HG03025 (cell line): Measurements from ENCODE around the gene ST8SIA2.

Experiments
- ATAC-seq: cut with Tn5 transposase; IDR thresholded peaks from one replicate; pipeline ENCODE4 v1.9.1; 2021; ENCODE audit warnings: mild to moderate bottlenecking, moderate library complexity; ENCODE audit not compliant: unreplicated experiment, low FRiP score

Gene ST8SIA2

DNA sequence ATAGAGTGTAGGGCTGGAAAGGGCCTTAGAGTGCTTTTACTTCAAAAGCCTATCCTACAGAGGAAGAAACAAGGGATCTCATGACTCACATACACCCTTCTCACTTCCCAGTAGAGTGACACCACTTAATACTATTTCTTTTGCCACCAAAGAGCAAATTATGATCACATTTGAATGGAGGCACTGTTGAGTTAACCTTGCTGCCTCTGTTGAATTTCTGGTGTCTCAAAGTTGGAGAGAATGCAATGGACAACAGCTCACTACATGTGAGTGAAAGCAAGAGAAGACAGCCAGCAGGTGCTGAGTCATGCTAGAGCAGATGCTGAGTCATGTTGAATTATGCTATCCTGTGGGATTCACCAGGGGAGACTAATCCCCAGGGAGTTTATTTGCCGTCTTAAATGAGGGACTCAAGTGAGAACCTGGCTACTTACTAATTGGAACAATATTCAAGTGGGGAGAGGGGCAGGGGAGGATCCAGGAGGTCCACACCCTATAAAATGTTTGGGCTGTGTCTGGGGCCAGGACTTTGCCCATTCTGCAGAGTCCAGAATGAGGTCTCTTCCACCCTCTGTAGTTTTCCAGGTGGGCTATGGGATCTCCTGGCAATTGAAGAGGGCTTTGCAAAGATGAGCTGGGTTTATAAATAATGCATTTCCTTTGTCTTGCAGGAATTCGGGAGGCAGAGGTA lies 35.8 kb downstream of the ST8SIA2 start:
- ATAC-seq: no peak

DNA sequence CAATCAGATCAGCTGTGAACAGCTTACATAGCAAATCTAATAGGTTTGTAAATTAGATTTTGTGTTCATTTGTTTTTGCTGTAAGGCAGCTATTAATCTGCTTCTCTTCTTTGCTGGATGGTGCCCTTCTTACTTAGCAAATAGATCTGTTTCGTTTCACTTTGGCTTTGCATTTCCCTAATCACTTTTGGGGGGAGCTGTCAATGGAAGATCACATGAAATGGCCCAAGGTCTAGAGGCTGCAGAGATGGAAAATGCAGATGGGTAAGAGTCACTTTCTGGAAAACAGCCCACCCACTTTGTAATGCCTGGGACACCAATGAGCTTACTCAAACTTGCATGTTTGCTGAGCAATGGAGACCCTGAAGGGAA lies 36.4 kb downstream of the ST8SIA2 start:
- ATAC-seq: no peak

DNA sequence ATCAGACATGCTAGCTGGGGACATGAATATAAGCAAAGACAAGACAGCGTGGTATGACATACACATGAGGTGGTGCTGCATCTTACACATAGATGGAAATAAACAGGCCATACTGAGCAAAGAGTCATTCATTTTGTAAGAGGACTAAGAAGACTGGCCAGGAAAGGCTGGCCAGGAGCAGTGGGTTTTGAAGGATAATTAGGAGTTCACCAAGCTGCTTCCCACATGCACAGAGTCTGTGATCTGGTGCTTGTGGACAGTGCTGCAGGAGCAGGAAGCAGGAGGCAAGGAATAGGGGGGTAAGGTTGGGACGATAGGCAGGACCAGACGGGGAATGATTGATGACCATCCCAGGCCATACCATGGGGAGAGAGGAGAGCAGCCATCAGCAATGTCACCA lies 41.5 kb downstream of the ST8SIA2 start:
- no peak for ATAC-seq

DNA sequence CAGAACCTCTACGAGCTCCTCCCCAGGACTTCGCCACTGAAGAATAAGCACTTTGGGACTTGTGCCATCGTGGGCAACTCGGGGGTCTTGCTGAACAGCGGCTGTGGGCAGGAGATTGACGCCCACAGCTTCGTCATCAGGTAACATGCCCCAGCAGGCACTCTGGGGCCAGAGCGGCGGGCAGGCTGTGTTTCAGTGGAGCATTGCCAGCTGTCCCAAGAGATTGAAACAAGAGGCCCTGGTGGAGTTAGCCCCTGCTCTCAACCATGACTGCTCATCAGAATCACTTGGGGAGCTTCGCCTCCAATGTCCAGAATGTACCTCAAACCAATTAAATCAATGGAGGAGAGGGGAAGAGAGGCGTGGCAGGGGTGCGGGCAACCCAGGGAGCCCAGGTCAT lies 44.8 kb downstream of the ST8SIA2 start:
- no peak for ATAC-seq

DNA sequence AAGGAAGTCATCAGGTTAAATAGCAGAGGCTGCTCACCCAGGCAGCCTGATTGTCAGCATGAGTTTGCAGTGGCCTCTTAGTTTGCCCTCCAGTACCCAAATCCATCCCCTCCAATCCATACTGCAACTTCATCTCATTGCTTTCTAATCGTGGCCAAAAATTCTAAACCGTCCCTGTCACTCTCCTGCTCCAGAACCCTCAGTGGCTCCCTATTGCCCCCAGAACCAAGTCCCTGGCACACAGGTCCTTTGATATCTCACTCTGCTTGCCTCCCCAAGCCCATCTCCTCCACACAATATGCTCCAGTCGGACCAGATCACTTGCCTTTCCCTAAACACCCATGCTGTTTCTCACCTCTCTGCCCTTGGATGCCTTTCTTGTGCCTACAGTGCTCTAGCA lies 49.7 kb downstream of the ST8SIA2 start:
- no peak for ATAC-seq

DNA sequence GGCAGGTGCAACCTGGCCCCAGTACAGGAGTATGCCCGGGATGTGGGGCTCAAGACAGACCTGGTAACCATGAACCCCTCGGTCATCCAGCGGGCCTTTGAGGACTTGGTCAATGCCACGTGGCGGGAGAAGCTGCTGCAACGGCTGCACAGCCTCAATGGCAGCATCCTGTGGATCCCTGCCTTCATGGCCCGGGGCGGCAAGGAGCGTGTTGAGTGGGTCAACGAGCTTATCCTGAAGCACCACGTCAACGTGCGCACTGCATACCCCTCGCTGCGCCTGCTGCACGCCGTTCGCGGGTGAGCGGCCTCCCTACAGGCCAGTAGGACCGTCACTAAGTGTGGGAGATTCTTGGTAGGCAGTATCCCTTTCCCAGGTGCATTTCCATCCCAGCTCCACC lies 51.0 kb downstream of the ST8SIA2 start:
- no peak for ATAC-seq

DNA sequence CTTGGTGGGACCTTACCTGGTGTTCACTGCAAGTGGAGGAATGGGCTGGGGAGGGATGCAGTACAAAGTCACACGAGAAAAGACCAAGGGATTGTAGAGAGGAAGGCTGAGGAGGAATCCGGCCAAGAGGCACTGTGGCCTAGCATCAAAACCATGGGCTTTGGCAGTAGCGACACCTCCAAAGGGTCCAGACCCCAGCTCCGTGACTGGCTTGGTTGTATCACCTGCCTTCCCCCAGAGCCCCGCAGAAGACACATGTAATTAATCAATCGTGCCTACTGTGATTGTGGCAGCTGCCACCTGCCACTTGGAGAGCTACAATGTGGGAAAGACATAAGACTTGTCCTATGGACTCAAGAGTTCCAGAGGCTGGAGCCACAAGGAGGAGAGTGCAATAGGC lies 54.7 kb downstream of the ST8SIA2 start:
- no peak for ATAC-seq

DNA sequence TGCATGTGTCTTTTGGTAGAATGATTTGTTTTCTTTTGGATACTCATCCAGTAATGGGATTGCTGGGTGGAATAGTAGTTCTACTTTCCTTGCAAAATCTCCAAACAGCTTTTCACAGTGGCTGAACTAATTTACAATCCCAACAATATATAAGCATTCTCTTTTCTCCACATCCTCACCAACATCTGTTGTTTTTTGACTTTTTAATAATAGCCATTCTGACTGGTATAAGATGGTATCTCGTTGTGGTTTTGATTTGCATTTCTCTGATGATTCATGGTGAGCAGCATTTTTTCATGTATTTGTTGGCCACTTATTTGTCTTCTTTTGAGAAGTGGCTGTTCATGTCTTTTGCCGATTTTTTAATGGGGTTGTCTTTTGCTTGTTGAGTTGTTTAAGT lies 55.8 kb downstream of the ST8SIA2 start:
- no peak for ATAC-seq

DNA sequence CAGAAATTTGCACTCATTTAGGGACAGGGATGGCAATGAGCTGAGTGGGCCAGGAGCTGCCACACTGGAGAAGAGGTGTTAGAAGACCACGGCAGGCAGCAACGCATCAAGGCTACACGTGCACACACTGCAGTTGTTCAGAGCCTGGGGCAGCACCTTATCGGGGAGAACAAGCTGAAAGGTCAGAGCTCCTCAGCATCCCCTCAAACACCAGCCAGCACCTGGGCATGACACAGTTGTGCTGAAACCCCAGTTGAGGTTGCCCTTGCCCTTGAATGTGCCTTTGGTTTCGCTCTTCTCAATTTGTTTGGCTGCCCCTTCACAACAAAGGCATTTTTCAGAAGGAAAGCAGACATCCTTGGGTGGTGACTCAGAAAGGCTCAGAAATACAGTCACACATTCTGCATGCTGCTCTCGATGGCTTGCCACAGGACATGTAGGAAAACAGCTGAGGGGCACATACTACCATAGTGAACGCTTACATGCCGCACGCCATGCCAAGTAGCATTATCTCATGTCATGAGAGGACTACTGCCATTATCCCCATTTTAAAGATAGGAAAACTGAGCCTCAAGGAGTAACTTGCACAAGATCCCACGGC lies 57.6 kb downstream of the ST8SIA2 start:
- ATAC-seq: no peak

DNA sequence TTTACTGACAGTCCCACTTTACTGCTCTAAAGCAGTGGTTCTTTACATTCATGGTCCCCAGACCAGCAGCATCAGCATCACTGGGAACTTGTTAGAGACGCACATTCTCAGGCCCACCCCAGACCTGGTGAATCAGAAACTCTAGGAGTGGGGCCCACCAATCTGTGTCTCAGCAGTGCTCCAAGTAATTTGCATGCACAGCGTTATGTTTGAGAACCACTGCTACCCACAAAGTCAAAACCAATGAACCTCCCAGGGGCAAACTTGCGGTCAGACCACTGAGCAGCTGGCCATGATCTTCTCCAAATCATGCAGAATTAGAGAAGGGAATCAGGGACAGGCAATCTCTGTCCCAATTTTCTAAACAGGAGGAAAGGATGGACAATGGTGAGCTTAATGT lies 58.5 kb downstream of the ST8SIA2 start:
- ATAC-seq: no peak

DNA sequence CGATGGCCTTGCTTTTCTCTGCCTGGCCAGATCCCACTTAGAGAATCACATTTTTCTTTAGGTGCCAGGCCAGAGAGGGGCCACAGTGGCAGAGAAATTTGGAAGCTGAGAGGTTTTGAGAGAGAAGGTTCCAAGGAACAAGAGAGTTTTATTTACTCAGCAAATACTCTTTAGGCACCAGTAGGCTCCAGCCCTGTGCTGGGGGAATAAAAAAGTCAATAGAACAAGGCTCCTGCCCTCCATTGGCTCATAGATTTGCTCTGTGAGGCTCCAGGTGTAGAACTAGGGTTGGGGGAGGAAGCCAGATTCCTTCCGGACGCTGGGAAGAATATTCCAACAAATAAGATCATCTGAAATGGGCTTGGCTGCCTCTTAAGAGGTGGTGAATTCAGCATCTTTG lies 59.9 kb downstream of the ST8SIA2 start:
- ATAC-seq: no peak

DNA sequence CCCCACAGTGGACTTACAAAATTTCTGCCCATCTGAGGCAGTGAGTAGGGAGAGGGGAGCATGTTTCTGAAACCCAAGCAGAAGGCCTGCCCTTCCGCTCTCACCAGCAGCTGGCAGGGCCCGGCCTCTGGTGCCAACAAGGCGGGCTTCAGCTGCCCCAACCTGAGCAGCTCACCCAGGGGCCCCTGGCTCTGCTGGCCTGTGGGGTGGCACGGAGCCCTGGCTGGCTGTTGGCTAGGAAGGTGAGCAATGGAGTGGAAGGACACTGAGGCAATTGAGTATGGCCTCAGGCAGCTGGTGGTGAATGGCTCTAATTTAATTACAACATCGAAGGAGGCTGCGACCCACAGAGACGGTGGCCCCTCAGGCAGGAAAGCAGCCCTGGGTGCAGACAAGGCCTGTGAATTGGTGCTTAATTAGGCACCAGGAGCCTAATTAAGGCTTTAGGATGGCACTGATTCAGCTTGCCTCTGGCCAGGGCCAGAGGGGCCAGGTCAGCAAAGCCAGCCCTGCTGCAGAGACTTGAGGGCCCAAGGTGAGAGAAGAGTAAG lies 60.9 kb downstream of the ST8SIA2 start:
- no peak for ATAC-seq

DNA sequence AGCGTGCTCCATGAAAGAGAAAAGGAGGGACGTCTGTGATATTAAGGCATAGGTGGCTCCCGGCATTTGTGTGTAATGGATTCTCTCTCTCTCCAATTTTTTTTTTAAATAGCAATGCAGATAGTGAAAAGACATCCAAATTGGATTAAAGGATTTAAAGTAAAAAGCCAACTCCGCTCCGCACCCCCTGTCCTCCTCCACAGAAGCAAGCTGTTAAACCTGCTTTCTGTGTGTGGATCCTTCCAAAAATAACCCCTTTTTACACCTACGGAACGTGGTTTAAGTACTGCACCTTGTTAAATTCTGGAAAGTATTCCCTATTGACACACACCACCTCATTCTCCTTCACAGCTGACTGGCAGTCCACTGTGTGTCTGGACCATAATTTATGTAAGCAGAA lies 61.6 kb downstream of the ST8SIA2 start:
- no peak for ATAC-seq

DNA sequence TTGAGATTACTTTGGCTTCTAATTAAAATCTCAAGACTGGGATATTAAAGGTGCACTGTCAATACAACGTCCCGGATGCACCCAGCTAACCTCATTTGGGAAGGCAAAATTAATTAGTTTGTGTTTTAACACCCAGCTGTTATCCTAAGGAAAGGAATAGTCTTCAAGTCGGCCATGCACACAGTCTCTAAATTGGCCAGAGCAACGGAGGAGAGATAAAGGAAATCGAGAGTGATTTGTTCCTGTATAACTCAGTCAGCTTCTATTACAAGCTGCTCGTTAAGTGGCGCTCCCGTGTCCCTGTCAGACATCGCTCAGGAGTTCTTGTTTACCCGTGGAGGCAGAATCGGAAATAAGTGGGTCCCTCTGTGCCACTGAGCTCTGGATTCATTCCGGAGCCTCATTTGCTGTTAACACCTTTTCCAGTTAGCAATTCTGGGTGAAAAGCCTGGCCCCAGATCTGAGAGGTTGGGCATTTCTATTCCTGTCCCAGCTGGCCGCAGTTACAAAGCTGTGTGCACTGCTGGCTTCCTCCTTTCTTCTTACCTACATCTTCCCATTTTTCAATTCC lies 63.9 kb downstream of the ST8SIA2 start:
- ATAC-seq: no peak

DNA sequence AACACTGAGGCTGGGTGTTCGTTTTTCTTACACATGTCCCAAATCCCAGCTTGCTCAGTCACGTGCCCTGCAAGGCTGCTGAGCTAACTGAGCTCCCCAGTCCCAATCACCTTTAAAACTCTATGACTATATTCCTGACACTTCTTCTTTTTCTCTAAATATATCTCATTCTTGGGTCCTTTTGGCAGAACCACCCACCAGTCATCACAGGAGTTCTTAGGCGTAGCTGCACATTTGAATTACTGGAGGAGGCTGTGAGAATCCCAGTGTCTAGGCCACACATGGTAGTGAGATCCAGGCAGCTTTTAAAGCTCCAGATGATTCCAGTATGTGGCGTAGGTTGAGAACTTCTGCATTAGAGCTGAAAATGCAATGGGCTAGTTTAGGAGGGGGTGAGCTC lies 66.3 kb downstream of the ST8SIA2 start:
- ATAC-seq: no peak

DNA sequence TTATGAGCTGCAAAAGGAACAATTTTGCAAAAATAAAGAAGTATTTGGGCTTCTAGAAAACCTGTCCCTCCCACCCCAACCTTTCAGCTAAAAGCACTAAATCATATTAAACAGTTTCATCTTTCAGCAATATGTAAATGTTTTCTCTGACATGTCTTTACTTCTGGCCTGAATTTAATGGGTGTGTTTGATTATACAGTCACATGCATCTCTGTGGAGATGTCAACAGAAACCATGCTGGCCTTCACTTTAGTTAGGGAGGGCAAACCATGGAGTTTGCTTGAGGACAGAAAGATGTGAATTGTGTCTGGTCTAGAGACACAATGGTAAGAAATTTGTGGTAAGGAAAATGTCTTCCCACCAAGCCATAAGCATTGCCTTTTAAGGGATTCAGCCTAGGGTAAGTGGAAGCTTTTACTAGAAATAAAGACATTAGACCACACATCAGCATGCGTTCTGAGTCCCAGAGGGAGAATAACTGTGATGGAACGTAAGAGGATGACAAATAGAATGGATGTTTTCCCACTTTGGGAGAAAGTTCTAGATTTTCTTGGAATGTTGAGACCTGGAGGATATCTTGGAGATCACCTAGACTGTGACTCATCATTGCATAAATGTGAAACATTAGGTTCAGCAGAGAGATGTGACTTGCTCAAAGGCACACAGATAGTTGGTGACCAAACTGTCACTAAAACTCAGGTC lies 68.9 kb downstream of the ST8SIA2 start:
- no peak for ATAC-seq

DNA sequence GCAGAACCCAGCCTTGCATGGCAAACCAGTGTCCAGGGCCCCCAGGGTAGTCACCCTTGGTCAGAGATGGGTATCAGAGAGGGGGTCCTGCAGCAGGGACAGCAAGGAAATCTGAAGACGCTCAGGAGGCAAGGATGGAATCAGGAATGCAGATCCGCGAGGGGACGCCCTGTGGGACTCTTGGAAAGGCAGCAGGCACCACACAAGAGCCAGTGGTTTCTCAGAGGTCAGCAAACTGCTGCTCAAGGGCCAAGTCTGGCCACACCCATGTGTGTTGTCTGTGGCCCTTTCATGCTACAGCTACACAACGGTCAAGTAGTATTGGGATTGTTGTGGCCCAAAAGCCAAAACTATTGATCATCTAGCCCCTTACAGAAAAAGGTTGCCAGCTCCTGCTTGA lies 69.7 kb downstream of the ST8SIA2 start:
- no peak for ATAC-seq

DNA sequence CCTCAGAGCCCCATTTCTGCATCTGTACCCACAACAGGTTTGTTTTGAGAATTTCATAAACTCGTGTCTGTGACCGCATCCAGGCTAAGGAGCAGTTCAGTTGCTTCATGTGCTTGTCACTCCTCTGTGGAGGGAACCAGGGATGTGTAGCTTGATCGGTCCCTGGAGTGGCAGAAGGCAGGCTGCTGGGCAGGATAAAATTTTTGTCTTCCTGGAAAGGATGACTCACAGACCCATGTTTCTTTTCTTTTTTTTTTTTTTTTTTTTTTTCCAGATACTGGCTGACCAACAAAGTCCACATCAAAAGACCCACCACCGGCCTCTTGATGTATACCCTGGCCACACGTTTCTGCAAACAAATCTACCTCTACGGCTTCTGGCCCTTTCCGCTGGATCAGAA lies 70.1 kb downstream of the ST8SIA2 start:
- no peak for ATAC-seq

DNA sequence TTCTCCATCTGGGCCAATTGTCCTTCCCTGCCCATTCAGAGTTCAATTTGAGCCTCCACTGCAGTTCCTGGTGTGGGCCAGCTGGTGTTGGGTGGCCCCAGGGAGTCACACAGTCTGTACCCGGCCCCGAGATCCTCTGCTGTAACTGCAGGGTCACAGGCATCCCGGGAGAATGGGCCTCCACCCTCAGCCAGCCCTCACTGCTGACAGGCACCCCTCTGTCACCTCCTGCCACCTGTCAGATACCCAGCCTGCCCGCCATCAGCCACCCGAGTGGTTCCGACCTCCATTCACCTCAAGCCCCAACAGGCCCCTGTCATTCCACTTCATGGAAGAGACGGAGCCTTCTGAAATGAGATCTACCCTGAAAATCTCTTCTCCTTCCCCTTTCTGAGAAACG lies 73.2 kb downstream of the ST8SIA2 start:
- no peak for ATAC-seq

DNA sequence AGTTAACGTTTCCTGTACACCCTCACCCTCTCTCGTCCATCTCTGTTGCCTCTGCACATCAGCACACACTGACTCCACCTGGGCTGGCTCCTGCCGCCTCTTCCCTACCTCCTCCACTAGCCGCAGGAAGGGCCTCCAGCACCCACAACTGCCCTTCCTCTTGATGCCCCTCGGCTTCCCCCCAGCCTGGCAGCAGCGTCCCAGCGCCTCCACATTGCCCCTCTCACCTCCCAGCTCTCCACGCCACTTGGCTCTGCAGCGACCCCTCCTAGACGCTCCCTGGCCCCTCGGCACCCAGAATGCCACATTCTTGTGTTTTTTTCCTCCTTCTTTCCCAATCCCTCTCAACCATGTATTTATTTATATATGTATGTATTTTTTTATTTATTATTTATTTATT lies 73.6 kb downstream of the ST8SIA2 start:
- no peak for ATAC-seq

DNA sequence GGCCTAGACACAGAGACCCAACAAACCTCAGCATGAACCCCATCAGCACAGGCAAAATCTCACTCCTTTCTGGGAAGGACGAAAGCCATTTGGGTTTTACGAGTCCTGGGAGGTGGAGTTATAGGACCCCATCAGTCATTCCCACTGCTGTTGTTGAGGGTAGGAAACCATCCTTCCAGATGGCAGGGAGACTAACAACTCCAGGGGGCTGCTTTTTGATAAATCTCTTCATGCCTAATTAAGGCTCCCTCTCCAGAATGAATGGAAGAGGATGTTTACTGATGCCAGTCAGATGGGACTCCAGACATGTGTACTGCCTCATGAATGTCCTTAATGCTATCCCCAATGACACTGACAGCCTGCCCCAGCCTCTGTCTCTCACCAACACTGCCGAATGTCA lies 75.3 kb downstream of the ST8SIA2 start:
- ATAC-seq: no peak

DNA sequence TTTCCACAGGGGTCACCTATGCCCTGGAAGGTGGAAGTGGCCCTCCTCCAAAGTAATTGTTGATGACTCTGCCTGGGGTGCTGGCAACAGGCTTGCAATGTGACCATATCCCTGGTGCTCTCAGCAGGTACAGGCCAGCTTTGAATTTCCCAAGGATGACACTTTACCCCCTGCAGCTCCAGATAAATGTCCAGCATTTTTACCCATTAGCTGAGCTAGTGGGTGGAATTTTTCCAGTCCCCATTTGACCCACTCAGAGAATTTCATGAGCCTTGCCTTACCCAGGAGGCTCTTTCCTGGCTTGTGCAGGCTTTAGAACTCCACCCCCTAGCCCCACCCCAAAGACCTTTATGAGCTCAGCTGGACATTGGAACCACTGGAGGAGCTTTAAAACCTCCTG lies 77.6 kb downstream of the ST8SIA2 start:
- no peak for ATAC-seq
